GM18858 (cell line): ENCODE results near the gene ZNF784.

Experiments used
- ATAC-seq: cut with Tn5 transposase; IDR thresholded peaks from one replicate; pipeline ENCODE4 v1.9.1; 2021; ENCODE audit not compliant: unreplicated experiment

Gene ZNF784

GRCh38 chr19:55621673-55622231 lies 2.6 kb downstream of the ZNF784 start:
- no peak for ATAC-seq

GRCh38 chr19:55621205-55621672 lies 3.1 kb downstream of the ZNF784 start:
- no peak for ATAC-seq

- ATAC-seq, result no peak
These were observed 3.8 kb downstream of the ZNF784 start for GRCh38 chr19:55620410-55621204.

- ATAC-seq, result no peak
These were observed 5.1 kb downstream of the ZNF784 start for GRCh38 chr19:55619286-55619685.

GRCh38 chr19:55618426-55618825 lies 5.9 kb downstream of the ZNF784 start:
- ATAC-seq, result no peak

- ATAC-seq, result no peak
These were observed 6.9 kb downstream of the ZNF784 start for GRCh38 chr19:55617426-55617825.

- no peak for ATAC-seq
These were observed 7.9 kb downstream of the ZNF784 start for GRCh38 chr19:55616395-55616875.

GRCh38 chr19:55615543-55616394 lies 8.6 kb downstream of the ZNF784 start:
- ATAC-seq, result no peak

GRCh38 chr19:55614711-55615542 lies 9.4 kb downstream of the ZNF784 start:
- no peak for ATAC-seq

- no peak for ATAC-seq
These were observed 10.2 kb downstream of the ZNF784 start for GRCh38 chr19:55613930-55614710.

GRCh38 chr19:55613396-55613795 lies 11.0 kb downstream of the ZNF784 start:
- ATAC-seq, result no peak

- no peak for ATAC-seq
These were observed 12.3 kb downstream of the ZNF784 start for GRCh38 chr19:55611983-55612645.

- no peak for ATAC-seq
These were observed 12.9 kb downstream of the ZNF784 start for GRCh38 chr19:55611300-55611982.

- ATAC-seq, result no peak
These were observed 15.0 kb downstream of the ZNF784 start for GRCh38 chr19:55609326-55609725.

- ATAC-seq, result no peak
These were observed 17.5 kb downstream of the ZNF784 start for GRCh38 chr19:55606817-55607216.

GRCh38 chr19:55606471-55606787 lies 17.9 kb downstream of the ZNF784 start:
- ATAC-seq, result no peak

- no peak for ATAC-seq
These were observed 18.5 kb downstream of the ZNF784 start, which contains the start of gene ZNF865 for GRCh38 chr19:55605637-55606470. ZNF865 (plus strand) TSS chr19:55605647; CDS start chr19:55613619, 7,972 bp downstream.

- peak; percentile 50 for ATAC-seq
These were observed 19.1 kb downstream of the ZNF784 start for GRCh38 chr19:55605207-55605636.
